HG02588 (cell line): ENCODE measurements around the gene SLC5A6.

Experiments
- ATAC-seq: cut with Tn5 transposase; IDR thresholded peaks from one replicate; pipeline ENCODE4 v1.9.1; 2021; ENCODE audit warnings: mild to moderate bottlenecking, moderate library complexity; ENCODE audit not compliant: unreplicated experiment

SLC5A6 gene

GRCh38 chr2:27237341-27237945, 25.4 kb upstream of the SLC5A6 start:
- ATAC-seq, result no peak

GRCh38 chr2:27236626-27237025, 24.6 kb upstream of the SLC5A6 start:
- no peak for ATAC-seq

GRCh38 chr2:27236136-27236535, 24.1 kb upstream of the SLC5A6 start:
- no peak for ATAC-seq

GRCh38 chr2:27233341-27233740, 21.3 kb upstream of the SLC5A6 start:
- no peak for ATAC-seq

- ATAC-seq, result no peak
Observed at GRCh38 chr2:27231921-27232320, 19.9 kb upstream of the SLC5A6 start.

- ATAC-seq, result no peak
Observed at GRCh38 chr2:27227501-27227900, 15.4 kb upstream of the SLC5A6 start.

- ATAC-seq, result no peak
Observed at GRCh38 chr2:27225526-27225925, 13.5 kb upstream of the SLC5A6 start.

- no peak for ATAC-seq
Observed at GRCh38 chr2:27223416-27223815, 11.3 kb upstream of the SLC5A6 start.

- no peak for ATAC-seq
Observed at GRCh38 chr2:27222407-27222806, 10.3 kb upstream of the SLC5A6 start.

GRCh38 chr2:27221166-27221565, 9.1 kb upstream of the SLC5A6 start:
- no peak for ATAC-seq

- no peak for ATAC-seq
Observed at GRCh38 chr2:27220091-27220490, 8.0 kb upstream of the SLC5A6 start.

- no peak for ATAC-seq
Observed at GRCh38 chr2:27219091-27219490, 7.0 kb upstream of the SLC5A6 start.

GRCh38 chr2:27218614-27219013, 6.5 kb upstream of the SLC5A6 start:
- no peak for ATAC-seq

- peak; percentile 67 for ATAC-seq
Observed at GRCh38 chr2:27217173-27218121, 5.4 kb upstream of the SLC5A6 start, which contains the start of gene CAD. TSS of gene CAD (plus strand) at chr2:27217369. CDS start at chr2:27217552, 183 bp downstream.

- no peak for ATAC-seq
Observed at GRCh38 chr2:27216416-27217137, 4.5 kb upstream of the SLC5A6 start.

- ATAC-seq, result no peak
Observed at GRCh38 chr2:27214941-27215340, 2.9 kb upstream of the SLC5A6 start.

- no peak for ATAC-seq
Observed at GRCh38 chr2:27212626-27213471, 781 bp upstream of the SLC5A6 start.

- ATAC-seq, result peak; percentile 3
Observed at GRCh38 chr2:27211241-27211942, 676 bp downstream of the SLC5A6 start.

- ATAC-seq, result no peak
Observed at GRCh38 chr2:27209621-27210401, 2.3 kb downstream of the SLC5A6 start.
